ENCODE measurements around the gene MSRB1.
"Not testable (repeated sequence)": the region's sequence is repeated elsewhere in the genome, so short reads cannot be mapped to it uniquely, and the experiment has no call there.

DNA sequence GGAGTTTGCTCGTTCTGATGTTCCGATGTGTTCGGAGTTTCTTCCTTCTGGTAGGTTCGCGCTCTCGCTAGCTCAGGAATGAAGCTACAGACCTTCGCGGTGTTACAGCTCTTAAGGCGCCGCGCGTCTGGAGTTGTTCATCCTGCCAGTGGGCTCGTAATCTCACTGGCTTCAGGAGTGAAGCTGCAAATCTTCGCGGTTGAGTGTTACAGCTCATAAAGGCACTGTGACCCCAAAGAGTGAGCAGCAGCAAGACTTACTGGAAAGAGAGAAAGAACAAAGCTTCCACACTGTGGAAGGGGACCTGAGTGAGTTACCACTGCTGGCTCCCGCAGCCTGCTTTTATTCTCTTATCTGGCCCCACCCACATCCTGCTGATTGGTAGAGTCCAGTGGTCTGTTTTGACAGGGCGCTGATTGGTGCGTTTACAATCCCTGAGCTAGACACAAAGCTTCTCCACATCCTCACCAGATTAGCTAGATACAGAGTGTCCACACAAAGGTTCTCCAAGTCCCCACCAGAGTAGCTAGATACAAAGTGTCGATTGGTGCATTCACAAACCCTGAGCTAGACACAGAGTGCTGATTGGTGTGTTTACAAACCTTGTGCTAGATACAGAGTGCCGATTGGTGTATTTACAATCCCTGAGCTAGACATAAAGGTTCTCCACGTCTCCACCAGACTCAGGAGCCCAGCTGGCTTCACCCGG, 14.6 kb upstream of the MSRB1 start:
- TF ChIP-seq, protein P1, sequence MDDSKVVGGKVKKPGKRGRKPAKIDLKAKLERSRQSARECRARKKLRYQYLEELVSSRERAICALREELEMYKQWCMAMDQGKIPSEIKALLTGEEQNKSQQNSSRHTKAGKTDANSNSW (CRISPR knock-in tag; IDR thresholded peaks at IDR 0.05; ENCODE audit: borderline replicate concordance) = not testable (repeated sequence)
- not testable (repeated sequence) for TF ChIP-seq EZH2 (conservative IDR thresholded peaks at IDR 0.05; ENCODE audit: low read depth, low read length); POLR2AphosphoS2 (IDR thresholded peaks at IDR 0.05; ENCODE audit: low read depth, low read length); FIP1L1 (IDR thresholded peaks at IDR 0.05; ENCODE audit: borderline replicate concordance, insufficient read depth, low read depth, low read length); MLLT10 (CRISPR knock-in tag; IDR thresholded peaks at IDR 0.05); ZNF589 (CRISPR knock-in tag; conservative IDR thresholded peaks at IDR 0.05); ZBTB1 (CRISPR knock-in tag; IDR thresholded peaks at IDR 0.05; ENCODE audit: borderline replicate concordance)
- TF ChIP-seq, protein P2, sequence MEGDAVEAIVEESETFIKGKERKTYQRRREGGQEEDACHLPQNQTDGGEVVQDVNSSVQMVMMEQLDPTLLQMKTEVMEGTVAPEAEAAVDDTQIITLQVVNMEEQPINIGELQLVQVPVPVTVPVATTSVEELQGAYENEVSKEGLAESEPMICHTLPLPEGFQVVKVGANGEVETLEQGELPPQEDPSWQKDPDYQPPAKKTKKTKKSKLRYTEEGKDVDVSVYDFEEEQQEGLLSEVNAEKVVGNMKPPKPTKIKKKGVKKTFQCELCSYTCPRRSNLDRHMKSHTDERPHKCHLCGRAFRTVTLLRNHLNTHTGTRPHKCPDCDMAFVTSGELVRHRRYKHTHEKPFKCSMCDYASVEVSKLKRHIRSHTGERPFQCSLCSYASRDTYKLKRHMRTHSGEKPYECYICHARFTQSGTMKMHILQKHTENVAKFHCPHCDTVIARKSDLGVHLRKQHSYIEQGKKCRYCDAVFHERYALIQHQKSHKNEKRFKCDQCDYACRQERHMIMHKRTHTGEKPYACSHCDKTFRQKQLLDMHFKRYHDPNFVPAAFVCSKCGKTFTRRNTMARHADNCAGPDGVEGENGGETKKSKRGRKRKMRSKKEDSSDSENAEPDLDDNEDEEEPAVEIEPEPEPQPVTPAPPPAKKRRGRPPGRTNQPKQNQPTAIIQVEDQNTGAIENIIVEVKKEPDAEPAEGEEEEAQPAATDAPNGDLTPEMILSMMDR (CRISPR knock-in tag; IDR thresholded peaks at IDR 0.05) = not testable (repeated sequence)
- TF ChIP-seq, protein P3, sequence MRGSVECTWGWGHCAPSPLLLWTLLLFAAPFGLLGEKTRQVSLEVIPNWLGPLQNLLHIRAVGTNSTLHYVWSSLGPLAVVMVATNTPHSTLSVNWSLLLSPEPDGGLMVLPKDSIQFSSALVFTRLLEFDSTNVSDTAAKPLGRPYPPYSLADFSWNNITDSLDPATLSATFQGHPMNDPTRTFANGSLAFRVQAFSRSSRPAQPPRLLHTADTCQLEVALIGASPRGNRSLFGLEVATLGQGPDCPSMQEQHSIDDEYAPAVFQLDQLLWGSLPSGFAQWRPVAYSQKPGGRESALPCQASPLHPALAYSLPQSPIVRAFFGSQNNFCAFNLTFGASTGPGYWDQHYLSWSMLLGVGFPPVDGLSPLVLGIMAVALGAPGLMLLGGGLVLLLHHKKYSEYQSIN (CRISPR knock-in tag; IDR thresholded peaks at IDR 0.05; ENCODE audit: borderline replicate concordance) = not testable (repeated sequence)

Data from HepG2 (cell line).